Measurements from ENCODE around the gene ADGRD1.

ADGRD1 gene

DNA sequence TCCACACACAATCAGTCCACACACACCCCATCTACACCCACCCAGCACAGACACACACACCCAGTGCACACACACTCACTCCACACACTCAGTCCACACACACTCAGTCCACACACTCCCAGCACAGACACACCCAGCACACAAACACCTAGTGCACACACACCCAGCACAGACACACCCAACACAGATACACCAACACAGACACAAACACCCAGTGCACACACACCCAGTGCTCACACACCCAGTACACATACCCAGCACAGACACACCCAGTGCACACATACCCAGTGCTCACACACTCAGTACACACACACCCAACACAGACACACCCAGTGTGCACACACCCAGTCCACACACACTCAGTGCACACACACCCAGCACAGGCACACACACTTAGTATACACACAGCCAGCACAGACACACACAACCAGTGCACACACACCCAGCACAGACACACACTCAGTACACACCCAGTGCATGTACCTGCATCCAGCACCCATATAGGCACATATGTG lies 63.8 kb downstream of the ADGRD1 start:
- no peak overlapping the region for H3K4me3 ChIP-seq (ENCODE audit: low read length)
- no peak for TF ChIP-seq ZNF274 (IDR thresholded peaks at IDR 0.05; ENCODE audit: low read depth, low read length)

- no peak for TF ChIP-seq ZNF274 (IDR thresholded peaks at IDR 0.05; ENCODE audit: low read depth, low read length)
- no peak overlapping the region for H3K4me3 ChIP-seq (ENCODE audit: low read length)
These were observed 64.4 kb downstream of the ADGRD1 start for GRCh38 chr12:131018019-131018620.

DNA sequence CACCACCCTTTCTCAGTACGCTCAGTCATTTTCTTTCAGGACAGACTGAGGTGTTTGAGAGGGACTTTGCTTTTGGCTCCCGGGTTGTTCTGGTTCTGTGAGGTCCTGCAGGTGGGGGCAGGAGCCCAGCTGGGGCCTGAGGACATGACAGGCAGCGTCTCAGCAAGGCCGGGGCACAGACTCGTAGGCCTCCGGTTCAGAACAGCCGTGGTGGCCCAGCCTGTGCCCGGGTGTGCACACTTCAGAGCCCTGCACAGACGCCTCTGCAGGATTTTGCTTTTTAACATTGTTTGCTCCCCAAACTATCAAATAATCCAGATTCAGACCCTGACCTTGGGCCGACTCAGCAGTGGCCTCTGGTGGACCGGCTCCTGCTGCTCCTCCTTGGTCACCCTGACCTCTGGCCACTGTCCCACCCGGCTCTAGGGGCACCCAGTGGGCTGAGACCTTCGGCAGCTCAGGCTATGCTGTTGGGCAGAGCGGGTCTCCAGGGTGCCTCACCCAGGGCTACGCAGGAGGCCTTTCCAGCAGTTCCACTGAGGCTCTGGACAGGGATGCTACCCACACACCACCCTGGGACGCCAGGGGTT lies 65.2 kb downstream of the ADGRD1 start:
- TF ChIP-seq ZNF274 (IDR thresholded peaks at IDR 0.05; ENCODE audit: low read depth, low read length) = no peak
- H3K4me3 ChIP-seq (ENCODE audit: low read length) = no peak overlapping the region

DNA sequence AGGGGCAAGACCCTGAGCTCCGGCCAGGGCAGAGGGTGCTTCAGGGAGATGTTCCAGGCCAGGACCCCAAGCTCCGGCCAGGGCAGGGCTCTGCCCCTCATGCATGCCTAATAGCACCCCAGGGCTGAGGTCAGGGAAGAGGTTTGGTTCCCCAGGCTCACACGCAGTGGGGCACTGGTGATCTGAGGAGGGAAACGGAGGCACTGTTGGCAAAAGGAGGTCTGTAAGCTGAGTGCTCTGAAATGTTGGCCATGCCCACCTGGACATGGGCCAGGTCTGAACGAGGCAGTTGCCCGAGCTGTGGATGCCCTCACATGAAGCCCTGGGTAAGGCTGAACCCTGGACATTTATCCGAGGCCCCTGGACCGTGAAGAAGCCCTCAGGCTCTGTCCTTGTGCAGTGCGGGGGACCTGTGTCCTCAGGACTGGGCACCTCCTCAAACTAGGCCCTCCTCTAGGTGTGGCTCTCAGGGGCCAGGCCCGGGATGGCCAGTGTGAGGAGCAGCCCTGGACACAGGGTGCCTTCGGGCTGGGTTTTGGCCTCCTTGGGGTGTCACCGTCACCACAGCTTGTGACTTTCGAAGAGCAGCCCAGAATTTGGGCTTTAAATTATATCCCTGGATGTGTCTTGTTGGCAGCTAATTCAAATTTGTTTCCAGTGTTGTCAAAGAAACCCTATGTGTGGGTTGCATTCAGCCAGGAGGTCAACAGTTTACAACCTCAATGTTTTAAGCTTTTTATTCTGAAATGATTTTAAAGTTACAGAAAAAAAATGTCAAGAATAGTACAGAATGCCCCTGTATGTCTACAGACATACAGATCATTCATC lies 66.8 kb downstream of the ADGRD1 start:
- no peak overlapping the region for H3K4me3 ChIP-seq (ENCODE audit: low read length)
- TF ChIP-seq ZNF274 (IDR thresholded peaks at IDR 0.05; ENCODE audit: low read depth, low read length) = no peak

DNA sequence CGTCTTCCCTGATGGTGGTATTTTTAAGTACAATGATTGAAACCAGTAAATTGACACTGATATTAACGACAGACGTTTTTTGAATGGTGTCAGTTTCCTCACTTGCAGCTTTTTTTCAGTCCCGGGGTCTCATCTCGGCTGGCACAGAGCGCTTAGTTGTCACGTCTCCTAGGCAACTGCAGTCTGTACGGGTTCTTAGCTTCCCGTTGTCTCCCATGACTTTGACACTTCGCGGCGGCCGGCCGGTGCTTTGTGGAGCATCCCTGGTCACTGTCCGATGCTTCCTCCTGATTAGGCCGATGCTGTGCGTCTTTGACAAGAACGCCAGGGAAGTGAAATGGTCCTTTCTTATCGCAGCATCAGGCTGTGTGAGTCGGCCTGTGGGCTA lies 67.4 kb downstream of the ADGRD1 start:
- no peak for TF ChIP-seq ZNF274 (IDR thresholded peaks at IDR 0.05; ENCODE audit: low read depth, low read length)
- no peak overlapping the region for H3K4me3 ChIP-seq (ENCODE audit: low read length)

- H3K4me3 ChIP-seq (ENCODE audit: low read length) = no peak overlapping the region
These were observed 70.3 kb downstream of the ADGRD1 start for GRCh38 chr12:131024026-131024425.

GRCh38 chr12:131024721-131025120 lies 71.0 kb downstream of the ADGRD1 start:
- H3K4me3 ChIP-seq (ENCODE audit: low read length) = no peak overlapping the region

More at GRCh38 chr12:131024026-131024425, 70.3 kb downstream of the ADGRD1 start:
- TF ChIP-seq ZNF274 (IDR thresholded peaks at IDR 0.05; ENCODE audit: low read depth, low read length) = no peak

DNA sequence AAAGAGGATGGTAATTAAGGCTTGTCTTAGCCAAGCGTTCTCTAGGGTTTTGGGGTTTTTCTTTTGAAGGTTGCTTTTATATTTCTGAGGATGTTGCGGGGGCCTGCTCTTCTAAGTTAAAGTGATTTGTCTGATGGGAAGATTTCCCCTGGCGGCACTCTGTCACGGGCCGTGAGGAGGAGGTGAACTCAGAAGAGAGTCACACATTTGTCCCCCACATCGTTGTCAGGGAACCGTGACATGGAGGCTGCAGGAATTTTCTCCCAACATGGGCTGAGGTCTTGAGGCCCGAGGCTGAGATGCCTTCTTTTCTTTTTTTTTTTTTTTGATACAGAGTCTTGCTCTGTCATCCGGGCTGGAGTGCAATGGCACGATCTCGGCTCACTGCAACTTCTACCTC lies 71.5 kb downstream of the ADGRD1 start:
- H3K4me3 ChIP-seq (ENCODE audit: low read length) = no peak overlapping the region

More at GRCh38 chr12:131024721-131025120, 71.0 kb downstream of the ADGRD1 start:
- no peak for TF ChIP-seq ZNF274 (IDR thresholded peaks at IDR 0.05; ENCODE audit: low read depth, low read length)

DNA sequence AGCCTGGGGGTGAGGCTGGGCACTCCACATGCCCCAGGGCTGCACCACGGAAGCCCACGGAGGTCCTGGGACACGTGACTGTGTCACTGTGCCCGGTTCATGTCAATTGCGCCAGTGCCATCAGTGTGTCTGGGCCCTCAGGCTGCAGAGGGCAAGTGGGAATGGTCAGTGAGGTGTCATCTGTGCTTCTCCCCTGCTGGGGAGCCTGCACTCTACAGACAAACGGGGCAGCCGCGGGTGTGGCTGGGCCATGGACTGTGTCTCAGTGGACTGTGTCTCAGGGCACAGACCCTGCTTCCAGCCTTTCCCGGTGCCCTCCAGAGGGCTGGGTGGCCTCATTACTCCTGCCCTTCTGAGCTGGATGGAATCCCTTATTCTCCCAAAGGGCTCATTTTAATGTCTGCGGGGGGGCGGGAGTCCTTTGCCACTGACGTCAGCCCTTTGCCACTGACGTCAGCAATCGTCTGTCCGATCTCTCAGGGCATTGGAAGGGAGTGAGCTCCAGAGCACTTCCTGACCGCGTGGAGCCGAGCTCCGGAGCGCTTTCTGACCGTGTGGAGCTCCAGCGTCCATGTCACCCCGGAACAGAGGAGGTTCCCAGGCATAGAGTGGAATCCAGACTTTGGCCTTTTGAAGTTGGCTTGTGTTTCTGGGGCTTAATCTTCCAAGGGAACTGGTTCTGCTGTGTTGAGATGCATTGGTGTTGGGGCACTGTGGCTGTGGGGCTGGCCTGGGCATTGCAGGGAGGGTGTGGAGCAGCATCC lies 72.4 kb downstream of the ADGRD1 start:
- TF ChIP-seq ZNF274 (IDR thresholded peaks at IDR 0.05; ENCODE audit: low read depth, low read length) = no peak
- no peak overlapping the region for H3K4me3 ChIP-seq (ENCODE audit: low read length)

More for the DNA sequence above, 71.5 kb downstream of the ADGRD1 start:
- TF ChIP-seq ZNF274 (IDR thresholded peaks at IDR 0.05; ENCODE audit: low read depth, low read length) = no peak

GRCh38 chr12:131026754-131027153 lies 73.0 kb downstream of the ADGRD1 start:
- TF ChIP-seq ZNF274 (IDR thresholded peaks at IDR 0.05; ENCODE audit: low read depth, low read length) = no peak
- H3K4me3 ChIP-seq (ENCODE audit: low read length) = no peak overlapping the region

DNA sequence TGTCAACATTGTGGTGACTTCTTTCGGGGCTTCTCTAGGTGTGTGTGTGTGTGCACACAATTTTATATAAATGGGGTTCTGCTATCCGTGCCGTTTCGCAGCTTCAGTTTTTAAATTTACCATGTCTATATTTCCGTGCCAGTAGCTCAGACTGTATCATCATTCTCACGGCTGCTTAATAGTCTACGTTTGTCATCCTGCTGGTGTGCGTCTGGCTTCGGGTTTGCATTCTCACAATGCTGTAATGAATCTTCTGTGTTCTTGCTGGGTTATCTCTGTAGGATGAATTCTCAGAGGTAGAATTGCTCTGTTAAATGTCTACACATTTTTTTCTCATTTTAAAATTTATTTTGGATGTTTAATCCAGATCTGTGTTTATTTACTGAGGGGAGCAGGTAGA lies 73.6 kb downstream of the ADGRD1 start:
- no peak overlapping the region for H3K4me3 ChIP-seq (ENCODE audit: low read length)
- no peak for TF ChIP-seq ZNF274 (IDR thresholded peaks at IDR 0.05; ENCODE audit: low read depth, low read length)

DNA sequence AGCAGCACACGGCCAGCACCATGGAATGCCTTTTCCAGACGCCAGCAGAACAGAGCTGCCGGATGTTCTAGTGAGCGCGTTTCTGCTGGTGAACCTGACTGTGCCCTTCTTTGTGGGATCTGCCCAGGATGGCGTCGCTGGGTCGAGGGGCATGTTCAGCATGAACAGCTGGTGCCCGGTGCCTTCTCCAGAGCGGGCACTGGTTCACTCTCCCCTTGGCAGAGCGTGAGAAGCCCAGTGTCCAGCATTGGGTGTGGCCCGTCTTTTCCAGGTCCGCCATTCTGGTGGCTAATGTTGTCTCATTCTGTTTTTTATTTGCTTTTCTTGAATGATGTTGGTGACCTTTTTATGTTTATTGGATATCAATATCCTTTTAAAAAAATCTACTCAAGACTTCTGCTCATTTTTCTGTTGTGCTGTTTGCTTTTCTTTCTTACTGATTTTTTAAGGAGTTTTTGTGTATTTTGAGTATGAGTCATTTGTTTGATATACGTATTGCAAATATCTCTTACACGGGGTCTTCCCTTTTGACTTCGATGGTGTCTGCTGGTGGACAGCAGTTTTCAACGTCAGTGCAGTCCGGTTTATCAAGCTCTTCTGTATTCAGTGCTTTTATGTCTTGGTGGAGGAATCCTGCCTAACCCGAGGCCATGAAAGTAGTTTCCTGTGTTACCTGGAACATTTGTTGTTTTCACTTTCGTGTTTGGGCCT lies 74.3 kb downstream of the ADGRD1 start:
- no peak for TF ChIP-seq ZNF274 (IDR thresholded peaks at IDR 0.05; ENCODE audit: low read depth, low read length)
- H3K4me3 ChIP-seq (ENCODE audit: low read length) = no peak overlapping the region

DNA sequence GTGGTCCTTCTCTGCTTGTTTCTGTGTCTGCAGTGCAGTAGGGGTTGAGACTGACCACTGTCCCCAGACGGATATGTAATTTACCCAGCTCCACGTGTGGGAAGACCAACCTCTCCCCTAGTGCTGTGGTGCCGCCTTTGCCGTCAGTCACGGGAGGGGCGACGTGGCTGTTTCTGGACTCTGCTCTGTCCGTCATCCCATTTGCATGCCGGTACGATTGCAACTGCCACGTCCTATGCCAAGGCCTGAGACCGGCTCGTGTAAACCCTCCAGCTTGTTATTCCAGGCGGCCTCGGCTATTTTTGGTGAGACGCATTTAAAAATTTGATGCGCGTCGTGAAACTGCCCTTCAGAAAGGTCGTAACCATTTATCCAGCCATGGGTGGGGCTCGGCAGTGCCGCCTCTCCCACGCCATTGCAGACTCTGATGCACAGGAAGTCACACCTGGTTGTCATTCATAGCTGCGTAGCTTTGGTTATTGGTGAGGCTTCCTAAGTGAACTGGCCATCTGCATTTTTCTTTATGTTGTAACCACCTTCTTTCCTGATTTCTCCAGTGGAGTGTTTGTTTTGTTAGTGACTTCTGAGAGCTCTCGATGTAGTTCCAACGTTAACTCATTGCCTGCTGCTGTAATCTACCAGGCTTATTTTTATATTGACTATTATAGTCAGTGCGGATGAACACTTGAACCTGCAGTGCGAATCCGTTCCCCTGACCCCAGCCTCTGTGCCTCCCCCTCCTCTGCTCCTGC lies 75.1 kb downstream of the ADGRD1 start:
- H3K4me3 ChIP-seq (ENCODE audit: low read length) = no peak overlapping the region
- TF ChIP-seq ZNF274 (IDR thresholded peaks at IDR 0.05; ENCODE audit: low read depth, low read length) = no peak
